Liver (tissue), 9 donors: ENCODE data around the gene CA9. TPM values are rescaled to one million over a fixed set of nuclear protein-coding genes. Genes with fewer than 3 reads are reported as not detected.

Experiments used
- DNase-seq: peaks from one replicate; pipeline ENCODE4 v3.0.0-alpha.2; 2017; ENCODE audit warnings: low spot score
- H3K27ac ChIP-seq, 2 donors: one replicate each; pipeline ENCODE4 v1.7.0; 2013; ENCODE audit warnings: inconsistent platforms in 2 of 2, low read length in 2 of 2, control low read depth in 1 of 2, low read depth in 1 of 2, mild to moderate bottlenecking in 1 of 2
- H3K27me3 ChIP-seq, 4 donors: one replicate each; pipeline versions ENCODE4 v1.6.1 to v1.7.0; 2013; ENCODE audit warnings: low read length in 3 of 4, inconsistent platforms in 1 of 4, mild to moderate bottlenecking in 1 of 4, moderate library complexity in 1 of 4; ENCODE audit not compliant: control insufficient read depth in 4 of 4, insufficient read depth in 4 of 4
- H3K36me3 ChIP-seq, 4 donors: one replicate each; pipeline versions ENCODE4 v1.6.1 to v1.7.0; 2013; ENCODE audit warnings: low read length in 3 of 4, mild to moderate bottlenecking in 3 of 4, low read depth in 1 of 4, moderate library complexity in 1 of 4; ENCODE audit not compliant: control insufficient read depth in 4 of 4, insufficient read depth in 3 of 4
- H3K4me1 ChIP-seq, 4 donors: one replicate each; pipeline versions ENCODE4 v1.6.1 to v1.7.0; 2013; ENCODE audit warnings: low read length in 3 of 4, mild to moderate bottlenecking in 3 of 4, moderate library complexity in 1 of 4; ENCODE audit not compliant: control insufficient read depth in 4 of 4, insufficient read depth in 4 of 4
- H3K4me3 ChIP-seq, 3 donors: one replicate each; pipeline versions ENCODE4 v1.6.1 to v1.7.0; 2013; ENCODE audit warnings: low read length in 3 of 3, control low read depth in 1 of 3, low read depth in 1 of 3, mild to moderate bottlenecking in 1 of 3
- H3K9ac ChIP-seq, 2 donors: one replicate each; pipeline ENCODE4 v1.7.0; 2013; ENCODE audit warnings: low read length in 2 of 2, mild to moderate bottlenecking in 2 of 2, moderate library complexity in 2 of 2, control low read depth in 1 of 2, low read depth in 1 of 2
- H3K9me3 ChIP-seq, 4 donors: one replicate each; pipeline versions ENCODE4 v1.6.1 to v1.7.0; 2013; ENCODE audit warnings: low read length in 3 of 4; ENCODE audit not compliant: control insufficient read depth in 4 of 4
- EGR1 ChIP-seq, 2 donors: IDR thresholded peaks; 2 replicates each; pipeline ENCODE4 v1.6.1; 2016 to 2018; ENCODE audit warnings: antibody characterized with exemption in 2 of 2, low read depth in 2 of 2
- FOXA1 ChIP-seq: IDR thresholded peaks from 2 replicates; pipeline ENCODE4 v1.6.1; 2016; ENCODE audit warnings: antibody characterized with exemption
- FOXA2 ChIP-seq: IDR thresholded peaks from 2 replicates; pipeline ENCODE4 v1.6.1; 2016; ENCODE audit warnings: antibody characterized with exemption
- GABPA ChIP-seq, 2 donors: IDR thresholded peaks in 1 of 2; conservative IDR thresholded peaks in 1 of 2; 2 replicates each; pipeline ENCODE4 v1.6.1; 2016; ENCODE audit warnings: antibody characterized with exemption in 2 of 2, mild to moderate bottlenecking in 1 of 2, moderate library complexity in 1 of 2
- JUND ChIP-seq, 2 donors: IDR thresholded peaks; 2 replicates each; pipeline ENCODE4 v1.6.1; 2016; ENCODE audit warnings: antibody characterized with exemption in 2 of 2
- NR2F2 ChIP-seq: IDR thresholded peaks from 2 replicates; pipeline ENCODE4 v1.6.1; 2016; ENCODE audit warnings: antibody characterized with exemption
- RAD21 ChIP-seq, 2 donors: IDR thresholded peaks; 2 replicates each; pipeline ENCODE4 v1.6.1; 2016; ENCODE audit warnings: antibody characterized with exemption in 2 of 2, mild to moderate bottlenecking in 2 of 2
- RXRA ChIP-seq, 2 donors: IDR thresholded peaks; 2 replicates each; pipeline ENCODE4 v1.6.1; 2017 to 2018; ENCODE audit warnings: antibody characterized with exemption in 2 of 2, mild to moderate bottlenecking in 1 of 2
- SP1 ChIP-seq: IDR thresholded peaks from 2 replicates; pipeline ENCODE4 v1.6.1; 2018; ENCODE audit warnings: antibody characterized with exemption, mild to moderate bottlenecking
- YY1 ChIP-seq: IDR thresholded peaks from 2 replicates; pipeline ENCODE4 v1.6.1; 2016; ENCODE audit warnings: antibody characterized with exemption, mild to moderate bottlenecking
- WGBS: extraction: QIAGEN DNeasy Blood & Tissue Kit; methylation state at CpG from one replicate; pipeline ENCODE4 v1.1.7; 2013; 5-methylcytosine and 5-hydroxymethylcytosine counted together
- polyA plus RNA-seq, 2 donors: library from polyadenylated mRNA; stranded (reverse) in 1 of 2; unstranded in 1 of 2; fragments of 200-250 nt in 1 of 2; fragments of >200 nt in 1 of 2; fragmentation: Nextera tagmentation in 1 of 2; extraction: Ambion mirVana in 1 of 2; gene quantifications; one replicate each; pipeline versions ENCODE4 v1.2.1 to v1.2.3, GENCODE V29; 2013 to 2015
- total RNA-seq, 2 donors: library from RNA; depleted of rRNA; stranded (reverse); fragments of >200 nt; gene quantifications; one replicate each; pipeline ENCODE4 v1.2.3, GENCODE V29; 2014
- TF ChIP-seq, protein P1 (sequence below): IDR thresholded peaks from 2 replicates; pipeline ENCODE4 v1.6.1; 2016; ENCODE audit warnings: antibody characterized with exemption, mild to moderate bottlenecking
- TF ChIP-seq, protein P2 (sequence below): IDR thresholded peaks from 2 replicates; pipeline ENCODE4 v1.6.1; 2016; ENCODE audit warnings: antibody characterized with exemption
- TF ChIP-seq, protein P3 (sequence below): fragments of 150-350 bp; IDR thresholded peaks from 2 replicates; pipeline ENCODE4 v1.5.1; 2017; ENCODE audit warnings: improper control_type of control experiment, low read depth, low read length; ENCODE audit not compliant: missing input control
- donor health status: healthy.
- donor health status: healthy.
- donor health status: healthy.
- donor health status: healthy.
- donor health status: healthy.

CA9 gene
- total and polyA plus RNA-seq, 4 donors = 0.47 to 2.2 (median 0.80) TPM

DNA sequence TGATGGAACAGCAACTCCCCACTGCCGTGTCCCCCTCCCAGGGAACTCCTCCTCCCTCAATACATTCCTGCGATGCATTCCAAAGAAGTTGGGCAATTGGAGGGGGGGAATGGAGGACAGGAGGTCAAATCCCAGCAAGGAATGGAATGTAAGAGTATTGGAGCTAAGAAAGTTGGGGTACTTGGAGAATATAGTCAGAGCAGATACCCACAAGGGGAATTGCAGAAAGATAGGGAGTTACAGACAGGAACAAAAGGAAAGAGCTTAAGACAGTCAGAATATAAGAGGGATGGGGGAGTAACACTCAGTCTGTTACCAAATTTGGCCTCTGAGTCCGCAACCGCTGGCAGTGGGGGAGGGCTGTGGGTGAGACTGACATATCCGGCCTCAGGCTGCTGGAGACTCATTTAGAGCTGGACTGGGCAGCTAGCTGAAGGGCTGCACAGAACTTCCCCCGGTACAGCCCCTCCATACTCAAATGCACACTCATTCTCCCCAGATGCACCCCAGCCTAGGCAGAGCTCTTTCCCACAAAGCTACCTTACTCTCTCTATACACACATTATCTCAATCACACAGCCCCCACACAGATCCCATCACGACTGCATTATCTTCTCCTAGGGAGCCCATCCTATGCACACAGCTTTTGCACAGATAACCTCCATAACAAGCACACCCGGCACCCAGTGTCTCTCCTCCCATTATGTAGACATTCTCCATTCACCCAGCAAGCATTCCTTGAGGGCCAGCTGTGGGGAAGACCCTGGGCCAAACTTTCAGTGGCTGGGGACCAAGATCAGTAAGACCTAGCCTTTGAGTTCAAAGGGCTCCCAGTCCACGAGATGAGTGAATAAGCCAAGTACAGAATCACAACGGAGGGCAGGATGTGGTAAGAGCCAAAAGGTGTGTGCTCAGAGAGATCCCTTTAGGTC lies 54.6 kb downstream of the CA9 start (continued):
- TF ChIP-seq FOXA1 (no peak), SP1 (peak; percentile 51), YY1 (no peak), NR2F2 (peak; percentile 81), JUND (IDR thresholded peaks at IDR 0.05) (peak in 1 of 2 donors; percentile 22)
- TF ChIP-seq, protein P1, sequence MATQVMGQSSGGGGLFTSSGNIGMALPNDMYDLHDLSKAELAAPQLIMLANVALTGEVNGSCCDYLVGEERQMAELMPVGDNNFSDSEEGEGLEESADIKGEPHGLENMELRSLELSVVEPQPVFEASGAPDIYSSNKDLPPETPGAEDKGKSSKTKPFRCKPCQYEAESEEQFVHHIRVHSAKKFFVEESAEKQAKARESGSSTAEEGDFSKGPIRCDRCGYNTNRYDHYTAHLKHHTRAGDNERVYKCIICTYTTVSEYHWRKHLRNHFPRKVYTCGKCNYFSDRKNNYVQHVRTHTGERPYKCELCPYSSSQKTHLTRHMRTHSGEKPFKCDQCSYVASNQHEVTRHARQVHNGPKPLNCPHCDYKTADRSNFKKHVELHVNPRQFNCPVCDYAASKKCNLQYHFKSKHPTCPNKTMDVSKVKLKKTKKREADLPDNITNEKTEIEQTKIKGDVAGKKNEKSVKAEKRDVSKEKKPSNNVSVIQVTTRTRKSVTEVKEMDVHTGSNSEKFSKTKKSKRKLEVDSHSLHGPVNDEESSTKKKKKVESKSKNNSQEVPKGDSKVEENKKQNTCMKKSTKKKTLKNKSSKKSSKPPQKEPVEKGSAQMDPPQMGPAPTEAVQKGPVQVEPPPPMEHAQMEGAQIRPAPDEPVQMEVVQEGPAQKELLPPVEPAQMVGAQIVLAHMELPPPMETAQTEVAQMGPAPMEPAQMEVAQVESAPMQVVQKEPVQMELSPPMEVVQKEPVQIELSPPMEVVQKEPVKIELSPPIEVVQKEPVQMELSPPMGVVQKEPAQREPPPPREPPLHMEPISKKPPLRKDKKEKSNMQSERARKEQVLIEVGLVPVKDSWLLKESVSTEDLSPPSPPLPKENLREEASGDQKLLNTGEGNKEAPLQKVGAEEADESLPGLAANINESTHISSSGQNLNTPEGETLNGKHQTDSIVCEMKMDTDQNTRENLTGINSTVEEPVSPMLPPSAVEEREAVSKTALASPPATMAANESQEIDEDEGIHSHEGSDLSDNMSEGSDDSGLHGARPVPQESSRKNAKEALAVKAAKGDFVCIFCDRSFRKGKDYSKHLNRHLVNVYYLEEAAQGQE = no peak

DNA sequence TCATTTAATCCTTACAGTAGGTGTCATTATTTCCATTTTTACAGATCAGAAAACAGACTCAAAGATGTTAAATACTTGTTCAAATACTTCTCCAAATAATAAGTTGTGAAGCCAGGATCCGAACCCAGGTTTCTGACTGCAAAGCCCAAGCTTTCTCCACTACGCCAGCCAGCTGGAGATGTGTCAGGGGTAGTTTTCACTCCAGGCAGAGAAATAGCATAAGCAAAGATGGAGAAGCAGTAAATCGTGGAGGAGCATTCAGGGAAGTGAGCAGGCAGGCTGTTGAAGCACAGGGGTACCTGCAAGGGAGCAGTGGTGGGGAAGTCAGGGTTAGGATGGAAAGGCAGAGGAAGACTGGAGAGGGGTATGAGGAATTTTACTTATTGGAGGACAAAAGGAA lies 55.4 kb downstream of the CA9 start:
- H3K27me3 ChIP-seq = no peaks in the 10 kb centered on the region
- H3K27ac ChIP-seq = peak overlapping the region; percentile 95 to 98
- H3K36me3 ChIP-seq = peaks cover 7 to 16% (median 14%) of the 10 kb centered on the region in 4 donors
- TF ChIP-seq RXRA (IDR thresholded peaks at IDR 0.05) = no peak
- TF ChIP-seq GABPA (IDR thresholded peaks at IDR 0.05 in 1 of 2, conservative IDR thresholded peaks at IDR 0.05 in 1 of 2) = no peak
- TF ChIP-seq, protein P2, sequence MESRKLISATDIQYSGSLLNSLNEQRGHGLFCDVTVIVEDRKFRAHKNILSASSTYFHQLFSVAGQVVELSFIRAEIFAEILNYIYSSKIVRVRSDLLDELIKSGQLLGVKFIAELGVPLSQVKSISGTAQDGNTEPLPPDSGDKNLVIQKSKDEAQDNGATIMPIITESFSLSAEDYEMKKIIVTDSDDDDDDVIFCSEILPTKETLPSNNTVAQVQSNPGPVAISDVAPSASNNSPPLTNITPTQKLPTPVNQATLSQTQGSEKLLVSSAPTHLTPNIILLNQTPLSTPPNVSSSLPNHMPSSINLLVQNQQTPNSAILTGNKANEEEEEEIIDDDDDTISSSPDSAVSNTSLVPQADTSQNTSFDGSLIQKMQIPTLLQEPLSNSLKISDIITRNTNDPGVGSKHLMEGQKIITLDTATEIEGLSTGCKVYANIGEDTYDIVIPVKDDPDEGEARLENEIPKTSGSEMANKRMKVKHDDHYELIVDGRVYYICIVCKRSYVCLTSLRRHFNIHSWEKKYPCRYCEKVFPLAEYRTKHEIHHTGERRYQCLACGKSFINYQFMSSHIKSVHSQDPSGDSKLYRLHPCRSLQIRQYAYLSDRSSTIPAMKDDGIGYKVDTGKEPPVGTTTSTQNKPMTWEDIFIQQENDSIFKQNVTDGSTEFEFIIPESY = peak; percentile 2
- TF ChIP-seq FOXA2 = no peak
- H3K9ac ChIP-seq = no peak overlapping the region
- H3K9me3 ChIP-seq = no peaks in the 10 kb centered on the region
- H3K4me3 ChIP-seq = peak overlapping the region in 2 of 3 donors; percentile 5 to 75
- DNase-seq = no peak
- peaks cover 21 to 64% (median 56%) of the 10 kb centered on the region in 4 donors for H3K4me1 ChIP-seq
- 65% methylated on average over 3 of the region's 3 CpGs for WGBS

DNA sequence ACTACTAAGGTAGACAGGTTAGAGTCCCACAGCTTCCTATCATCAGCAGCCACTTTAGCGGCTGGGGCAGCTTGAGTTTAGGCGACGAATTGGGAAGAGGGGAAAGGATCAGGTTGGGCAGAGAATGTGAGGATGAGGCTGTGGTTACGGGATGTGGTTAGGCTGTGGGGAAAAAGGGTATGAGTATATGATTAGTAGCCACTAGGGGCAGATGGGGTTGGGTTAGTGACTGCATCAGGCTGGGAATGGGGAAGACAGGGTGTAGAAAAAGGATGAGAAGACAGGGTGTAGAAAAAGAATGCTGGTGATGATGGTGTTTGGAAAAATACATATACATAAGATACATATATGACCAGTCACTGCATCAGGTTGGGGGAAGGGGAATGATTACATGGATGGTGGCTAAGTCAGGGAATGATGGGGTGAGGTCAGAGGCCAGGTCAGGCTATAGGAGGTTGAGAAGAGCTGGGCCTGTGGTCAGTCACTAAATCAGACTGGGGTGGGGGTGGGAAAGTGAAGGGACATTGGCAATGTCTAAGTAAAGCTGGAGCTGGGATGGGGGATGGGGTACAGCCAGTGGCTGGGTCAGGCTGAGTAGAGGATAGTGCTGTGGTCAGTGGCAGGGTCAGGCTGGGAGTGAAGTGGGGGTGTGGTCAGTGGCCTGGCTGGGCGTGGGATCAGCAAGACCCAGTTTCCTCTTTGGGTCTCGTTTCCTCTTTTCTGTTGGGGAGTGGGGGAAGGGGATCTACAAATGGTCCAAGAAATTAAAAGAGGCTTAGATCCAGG lies 56.2 kb downstream of the CA9 start:
- Histone ChIP-seq H3K27ac (peak overlapping the region; percentile 95 to 98), H3K9me3 (no peaks in the 10 kb centered on the region), H3K4me1 (peaks cover 21 to 64% (median 56%) of the 10 kb centered on the region in 4 donors), H3K36me3 (peaks cover 2 to 8% (median 6%) of the 10 kb centered on the region in 4 donors), H3K4me3 (peak overlapping the region; percentile 75 to 91 (median 85)), H3K9ac (peak overlapping the region in 1 of 2 donors; percentile 47), H3K27me3 (no peaks in the 10 kb centered on the region)
- WGBS = 56% methylated on average over 6 of the region's 6 CpGs
- peak; percentile 27 to 62 for TF ChIP-seq RAD21 (IDR thresholded peaks at IDR 0.05)
- TF ChIP-seq, protein P3, sequence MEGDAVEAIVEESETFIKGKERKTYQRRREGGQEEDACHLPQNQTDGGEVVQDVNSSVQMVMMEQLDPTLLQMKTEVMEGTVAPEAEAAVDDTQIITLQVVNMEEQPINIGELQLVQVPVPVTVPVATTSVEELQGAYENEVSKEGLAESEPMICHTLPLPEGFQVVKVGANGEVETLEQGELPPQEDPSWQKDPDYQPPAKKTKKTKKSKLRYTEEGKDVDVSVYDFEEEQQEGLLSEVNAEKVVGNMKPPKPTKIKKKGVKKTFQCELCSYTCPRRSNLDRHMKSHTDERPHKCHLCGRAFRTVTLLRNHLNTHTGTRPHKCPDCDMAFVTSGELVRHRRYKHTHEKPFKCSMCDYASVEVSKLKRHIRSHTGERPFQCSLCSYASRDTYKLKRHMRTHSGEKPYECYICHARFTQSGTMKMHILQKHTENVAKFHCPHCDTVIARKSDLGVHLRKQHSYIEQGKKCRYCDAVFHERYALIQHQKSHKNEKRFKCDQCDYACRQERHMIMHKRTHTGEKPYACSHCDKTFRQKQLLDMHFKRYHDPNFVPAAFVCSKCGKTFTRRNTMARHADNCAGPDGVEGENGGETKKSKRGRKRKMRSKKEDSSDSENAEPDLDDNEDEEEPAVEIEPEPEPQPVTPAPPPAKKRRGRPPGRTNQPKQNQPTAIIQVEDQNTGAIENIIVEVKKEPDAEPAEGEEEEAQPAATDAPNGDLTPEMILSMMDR = peak; percentile 34
- TF ChIP-seq RXRA (IDR thresholded peaks at IDR 0.05) = peak; percentile 13 to 54
- TF ChIP-seq EGR1 (IDR thresholded peaks at IDR 0.05; ENCODE audit: low read depth in 2 of 2) = no peak
- peak; percentile 19 for TF ChIP-seq SP1
- no peak for DNase-seq
